GM08714 (cell line): Measurements from ENCODE around the gene NSL1.
"Not testable (repeated sequence)": the region's sequence is repeated elsewhere in the genome, so short reads cannot be mapped to it uniquely, and the experiment has no call there.

Experiments
- H3K4me3 ChIP-seq: fragments of 200-500 bp; sonication (Bioruptor generic); 2 replicates; pipeline ENCODE4 v1.5.1; 2014; ENCODE audit warnings: mild to moderate bottlenecking, low read length, inconsistent platforms
- ZNF274 ChIP-seq: IDR thresholded peaks from 2 replicates; pipeline ENCODE4 v1.6.1; 2012; ENCODE audit warnings: mild to moderate bottlenecking, low read depth, low read length

The NSL1 gene, protein sequence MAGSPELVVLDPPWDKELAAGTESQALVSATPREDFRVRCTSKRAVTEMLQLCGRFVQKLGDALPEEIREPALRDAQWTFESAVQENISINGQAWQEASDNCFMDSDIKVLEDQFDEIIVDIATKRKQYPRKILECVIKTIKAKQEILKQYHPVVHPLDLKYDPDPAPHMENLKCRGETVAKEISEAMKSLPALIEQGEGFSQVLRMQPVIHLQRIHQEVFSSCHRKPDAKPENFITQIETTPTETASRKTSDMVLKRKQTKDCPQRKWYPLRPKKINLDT

DNA sequence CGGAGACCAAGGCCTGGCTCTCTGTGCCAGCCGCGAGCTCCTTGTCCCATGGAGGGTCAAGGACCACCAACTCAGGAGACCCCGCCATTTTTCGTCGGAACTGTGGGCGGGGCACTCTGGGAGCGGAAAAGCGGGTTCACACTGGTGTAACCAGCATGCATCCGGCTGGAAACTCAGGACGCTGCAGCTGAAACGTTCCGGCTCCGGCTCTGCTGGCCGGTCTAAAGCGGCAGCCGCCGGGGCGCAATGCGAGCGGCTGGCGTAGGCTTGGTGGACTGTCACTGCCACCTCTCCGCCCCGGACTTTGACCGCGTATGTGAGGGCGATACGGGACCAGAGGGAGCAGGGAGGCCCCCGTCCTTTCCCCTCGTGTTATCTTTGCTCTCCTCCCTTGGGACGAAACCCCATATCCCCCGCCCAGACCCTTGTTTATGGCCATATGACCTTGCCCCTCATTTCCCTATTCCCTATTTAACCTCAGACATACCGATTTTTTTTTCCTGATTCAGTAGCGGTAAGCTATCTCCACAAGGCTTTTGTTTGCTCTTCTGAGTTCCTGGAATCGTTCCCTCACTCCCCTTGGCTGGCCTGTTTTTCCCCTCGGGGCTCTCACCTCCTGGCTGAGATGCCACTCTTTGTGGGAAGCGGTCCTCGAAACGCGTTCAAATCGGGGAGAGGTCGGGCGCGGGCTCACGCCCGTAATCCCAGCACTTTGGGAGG is at the start of gene NSL1, which contains the start of gene TATDN3:
Gene NSL1, minus strand, starts transcription at position 102 of the 720 bp plus-strand sequence. Its CDS starts 14 bp downstream, at position 88.
Gene TATDN3, plus strand, starts transcription at position 219 of the 720 bp plus-strand sequence. Its CDS starts 28 bp downstream, at position 247.
- no peak for TF ChIP-seq ZNF274
- peak within 1 kb of the TSS; percentile 96 for H3K4me3 ChIP-seq

DNA sequence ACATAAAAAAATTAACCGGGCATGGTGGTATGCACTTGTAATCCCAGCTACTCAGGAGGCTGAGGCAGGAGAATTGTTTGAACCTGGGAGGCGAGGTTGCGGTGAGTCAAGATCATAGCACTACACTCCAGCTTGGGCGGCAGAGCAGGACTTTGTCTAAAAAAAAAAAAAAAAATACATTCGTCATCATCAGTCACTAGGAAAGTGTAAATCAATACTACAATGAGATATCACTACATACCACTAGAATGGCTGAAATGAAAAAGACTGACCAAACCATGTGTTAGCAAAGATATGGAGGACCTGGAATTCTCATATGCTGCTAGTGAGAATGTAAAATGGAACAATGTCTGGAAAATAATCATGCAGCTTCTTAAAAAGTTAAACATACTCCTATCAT is 46.6 kb upstream of the NSL1 start:
- no peak overlapping the region for H3K4me3 ChIP-seq
- TF ChIP-seq ZNF274, result no peak

DNA sequence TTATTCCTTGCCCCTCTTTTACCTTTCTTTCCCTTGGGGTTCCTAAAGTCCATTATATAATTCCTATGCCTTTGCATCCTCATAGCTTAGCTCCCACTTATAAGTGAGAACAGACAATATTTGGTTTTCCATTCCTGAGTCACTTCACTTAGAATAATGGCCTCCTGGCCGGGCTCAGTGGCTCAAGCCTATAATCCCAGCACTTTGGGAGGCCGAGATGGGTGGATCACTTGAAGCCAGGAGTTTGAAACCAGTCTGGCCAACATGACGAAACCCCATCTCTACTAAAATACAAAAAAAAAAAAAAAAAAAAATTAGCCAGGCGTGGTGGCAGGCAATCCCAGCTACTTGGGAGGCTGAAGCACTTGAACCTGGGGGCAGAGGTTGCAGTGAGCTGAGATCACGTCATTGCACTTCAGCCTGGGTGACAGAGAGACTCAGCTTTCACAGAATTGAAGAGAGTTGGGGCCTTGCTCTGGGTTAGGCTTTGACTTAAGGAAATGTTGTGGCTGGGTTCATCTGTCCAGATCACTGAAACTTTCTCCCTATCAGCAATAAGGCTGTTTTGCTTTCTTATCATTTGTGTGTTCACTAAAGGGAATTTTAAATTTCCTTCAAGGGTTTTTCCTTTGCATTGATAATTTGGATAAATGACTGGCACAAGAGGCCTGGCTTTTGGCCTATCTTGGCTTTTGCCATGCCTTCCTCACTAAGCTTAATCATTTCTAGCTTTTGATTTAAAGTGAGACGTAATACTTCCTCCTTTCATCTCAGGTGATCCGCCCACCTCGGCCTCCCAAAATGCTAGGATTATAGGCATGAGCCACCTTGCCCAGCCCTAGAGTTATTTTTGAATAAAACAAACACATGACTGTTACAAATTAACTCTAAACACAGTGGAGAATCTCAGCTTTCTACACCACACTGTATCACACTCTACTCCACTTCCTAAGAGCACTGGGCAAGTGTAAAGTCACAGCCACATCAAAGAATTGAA is 41.9 kb upstream of the NSL1 start:
- H3K4me3 ChIP-seq, result not testable (repeated sequence)

DNA sequence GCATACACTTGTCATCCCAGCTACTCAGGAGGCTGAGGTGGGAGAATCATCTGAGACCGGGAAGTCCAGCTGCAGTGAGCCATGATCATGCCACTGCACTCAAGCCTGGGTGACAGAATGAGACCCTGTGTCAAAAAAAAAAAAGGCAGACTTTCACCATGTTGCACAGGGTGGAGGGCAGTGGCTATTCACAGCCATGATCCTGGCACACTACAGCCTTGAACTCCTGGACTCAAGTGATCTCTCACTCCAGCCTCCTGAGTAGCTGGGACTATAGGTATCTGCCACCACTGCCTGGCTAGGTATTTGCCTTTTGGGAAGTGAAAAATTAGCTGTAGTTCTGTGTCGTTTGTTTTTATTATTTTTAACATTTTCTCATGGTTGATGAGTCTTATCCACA is 36.8 kb upstream of the NSL1 start:
- no peak overlapping the region for H3K4me3 ChIP-seq
- no peak for TF ChIP-seq ZNF274

DNA sequence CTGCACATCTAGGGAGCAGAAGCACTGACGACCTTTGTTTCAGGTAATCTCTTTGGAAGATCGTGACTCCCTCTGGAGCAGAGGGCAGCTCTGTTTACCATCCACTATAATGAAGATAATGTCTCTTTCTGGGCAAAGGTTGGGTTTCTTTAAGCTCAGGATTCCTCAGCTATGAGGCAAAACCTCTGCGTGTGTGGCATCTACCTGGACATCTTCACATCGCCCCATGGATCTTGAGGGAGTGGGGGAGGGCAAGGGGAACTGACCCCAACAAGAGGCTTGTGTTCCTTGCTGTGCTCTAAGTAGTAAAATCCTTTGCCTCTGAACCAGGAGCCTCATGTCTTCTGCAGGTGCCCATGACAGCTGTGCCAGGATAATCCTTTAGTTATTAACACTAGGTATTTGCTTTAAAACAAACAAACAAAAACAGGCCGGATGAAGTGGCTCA is 36.3 kb upstream of the NSL1 start:
- no peak for TF ChIP-seq ZNF274
- H3K4me3 ChIP-seq, result no peak overlapping the region

DNA sequence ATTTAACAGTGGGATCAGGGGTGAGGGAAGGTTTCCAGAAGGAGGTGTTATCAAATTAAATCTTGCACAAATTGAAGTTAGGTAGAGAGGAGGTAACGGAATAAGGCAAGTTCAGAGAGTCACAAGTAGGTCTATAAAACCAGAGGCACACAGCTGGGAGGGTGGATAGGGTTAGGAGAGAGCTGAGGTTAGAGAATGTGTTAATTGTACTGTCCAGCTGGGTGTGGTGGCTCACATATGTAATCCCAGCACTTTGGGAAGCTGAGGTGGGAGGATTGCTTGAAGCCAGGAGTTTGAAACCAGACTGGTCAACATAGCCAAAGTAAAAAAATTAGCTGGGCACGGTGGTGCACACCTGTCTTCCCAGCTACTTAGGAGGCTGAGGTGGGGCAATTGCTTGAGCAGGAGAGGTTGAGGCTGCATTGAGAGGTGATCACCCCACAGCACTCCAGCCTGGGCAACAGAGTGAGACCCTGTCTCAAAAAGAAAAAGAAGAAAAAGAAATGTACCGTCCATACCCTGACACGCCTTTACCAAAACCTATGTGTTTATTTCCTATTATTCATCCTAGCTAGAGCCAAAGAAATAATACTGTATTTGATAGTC is 35.7 kb upstream of the NSL1 start:
- H3K4me3 ChIP-seq, result no peak overlapping the region
- TF ChIP-seq ZNF274, result no peak

DNA sequence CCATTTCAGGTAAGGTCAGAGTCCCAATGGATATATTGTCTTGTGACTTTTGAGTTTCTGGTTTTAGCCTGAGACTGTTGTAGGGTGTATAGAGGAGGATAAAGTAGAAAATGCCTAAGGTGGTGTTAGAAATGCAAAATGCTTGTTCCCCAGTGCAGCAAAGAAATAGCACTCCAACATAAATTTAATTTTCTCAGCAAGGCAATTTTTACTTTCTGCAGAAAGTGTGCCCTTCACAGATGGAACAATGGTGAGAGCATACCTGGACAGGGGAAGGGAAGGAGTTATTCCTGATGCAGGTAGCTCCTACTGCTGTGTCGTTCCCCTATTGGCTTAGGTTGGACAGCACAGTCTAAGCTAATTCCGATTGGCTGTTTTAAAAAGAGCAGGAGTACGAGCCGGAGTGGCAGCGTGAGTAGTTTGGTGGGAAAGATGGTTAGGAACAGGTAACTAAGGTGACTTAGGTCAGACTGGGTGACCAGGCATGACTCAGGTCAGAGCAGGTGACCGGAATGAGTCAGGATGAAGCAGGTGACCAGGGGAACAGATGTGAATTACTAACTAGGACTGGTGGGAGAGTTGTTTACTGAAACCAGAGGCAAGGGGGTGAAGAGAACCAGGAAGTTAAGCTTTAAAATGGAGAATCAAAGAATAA is 34.3 kb upstream of the NSL1 start:
- no peak overlapping the region for H3K4me3 ChIP-seq
- no peak for TF ChIP-seq ZNF274

DNA sequence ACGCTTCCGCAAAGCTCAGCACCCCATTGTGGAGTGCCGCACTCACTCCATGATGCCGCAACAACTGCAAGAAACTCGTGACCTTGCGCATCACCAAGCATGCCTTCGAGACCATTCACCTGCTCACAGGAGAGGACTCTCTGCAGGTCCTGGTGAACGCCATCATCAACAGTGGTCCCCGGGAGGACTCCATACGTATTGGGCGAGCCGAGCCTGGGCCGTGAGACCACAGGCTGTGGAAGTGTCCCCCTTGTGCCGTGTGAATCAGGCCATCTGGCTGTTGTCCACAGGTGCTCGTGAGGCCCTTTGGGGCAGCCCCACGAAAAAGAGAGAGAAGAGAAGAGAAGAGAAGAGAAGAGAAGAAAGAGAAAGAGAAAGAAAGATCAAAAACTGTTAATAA is 32.6 kb upstream of the NSL1 start:
- TF ChIP-seq ZNF274, result no peak
- no peak overlapping the region for H3K4me3 ChIP-seq

DNA sequence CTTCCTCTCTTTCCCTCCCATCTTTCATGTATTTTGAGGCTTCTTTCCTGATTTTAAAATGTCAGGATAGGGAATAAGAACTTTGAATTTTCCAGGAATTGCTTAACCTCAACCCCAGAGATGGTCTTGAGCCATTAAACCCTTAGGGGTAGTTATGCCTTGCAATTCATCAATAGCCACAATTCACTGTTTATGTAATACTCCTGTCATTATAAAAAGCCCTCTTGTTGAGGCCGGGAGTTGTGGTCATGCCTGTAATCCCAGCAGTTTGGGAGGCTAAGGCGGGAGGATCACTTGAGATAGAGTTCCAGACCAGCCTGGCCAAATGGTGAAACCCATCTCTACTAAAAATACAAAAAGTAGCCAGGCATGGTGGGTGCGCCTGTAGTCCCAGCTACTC is 31.4 kb upstream of the NSL1 start:
- TF ChIP-seq ZNF274, result no peak
- no peak overlapping the region for H3K4me3 ChIP-seq

DNA sequence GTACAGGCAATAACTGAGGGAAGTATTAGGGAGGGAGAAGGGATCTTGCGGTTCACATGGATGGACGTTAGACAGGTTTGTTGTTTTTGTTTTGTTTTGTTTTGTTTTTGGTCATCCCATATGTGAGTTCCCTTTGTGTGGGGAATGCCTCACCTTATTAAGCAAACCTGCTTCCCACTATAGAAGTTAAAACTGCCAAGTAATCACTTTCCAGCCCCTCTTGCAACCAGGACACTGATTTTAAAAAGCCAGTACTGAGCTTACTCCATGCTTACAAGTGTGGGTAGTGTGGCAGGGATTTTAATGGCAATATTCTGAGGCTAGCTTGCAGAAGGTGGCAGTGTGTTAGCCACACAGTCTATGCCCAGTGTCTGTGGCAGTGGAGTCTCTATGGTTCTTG is 29.4 kb upstream of the NSL1 start:
- H3K4me3 ChIP-seq, result no peak overlapping the region
- TF ChIP-seq ZNF274, result no peak

DNA sequence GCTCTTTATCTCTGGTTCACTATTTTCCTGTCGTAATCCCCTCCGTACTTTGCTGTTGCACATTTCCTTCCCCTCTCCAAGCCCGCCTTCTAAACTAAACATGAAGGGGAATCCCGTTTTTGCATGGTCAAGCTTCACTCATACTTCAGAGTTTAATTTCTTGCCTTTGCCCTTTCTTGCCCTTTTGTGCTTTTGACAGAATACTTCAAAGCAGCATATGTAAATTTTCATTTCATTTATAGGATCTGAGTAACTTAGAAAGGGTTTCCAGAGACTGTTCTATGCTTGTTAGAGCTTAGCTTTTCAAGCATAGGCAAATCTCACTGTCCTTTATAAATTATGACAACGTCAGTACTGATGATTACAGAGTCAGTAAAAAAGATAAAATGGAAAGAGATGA is 28.1 kb upstream of the NSL1 start:
- no peak for TF ChIP-seq ZNF274
- no peak overlapping the region for H3K4me3 ChIP-seq

DNA sequence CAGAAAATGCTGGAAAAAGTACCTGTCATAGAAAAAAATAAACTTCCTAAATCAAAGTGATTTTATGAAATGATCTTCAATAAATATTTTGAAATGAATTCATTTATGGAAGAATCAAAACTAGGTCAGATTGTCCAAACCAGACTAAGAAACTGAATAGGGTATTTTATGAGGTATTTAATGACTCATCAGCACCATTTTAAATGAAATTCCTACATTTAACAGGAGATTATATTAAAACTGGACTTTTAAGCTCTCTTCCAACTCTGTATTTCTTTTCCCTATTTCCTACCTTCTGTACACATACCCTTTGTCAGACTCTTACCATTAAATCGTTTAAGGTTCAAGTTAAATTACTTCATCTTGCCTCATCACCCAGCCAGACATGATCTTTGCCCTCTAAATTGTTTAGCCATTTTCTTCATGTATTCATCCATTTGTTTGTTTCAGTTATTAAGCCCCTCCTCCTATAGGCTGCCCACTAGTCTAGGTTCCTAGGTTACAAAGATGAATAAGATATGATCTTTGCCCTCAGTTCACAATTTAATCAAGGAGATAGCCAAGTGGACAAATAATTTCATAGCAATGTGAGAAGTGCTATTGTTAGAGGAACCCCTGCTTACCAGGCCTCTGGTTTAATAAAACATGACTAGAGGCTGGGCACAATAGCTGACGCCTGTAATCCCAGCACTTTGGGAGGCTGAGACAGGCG is 25.1 kb upstream of the NSL1 start:
- TF ChIP-seq ZNF274, result no peak
- H3K4me3 ChIP-seq, result no peak overlapping the region
